Epidermal melanocyte (primary cell): ENCODE results near the gene CAMSAP2.

Experiments
- DNase-seq: peaks from one replicate; pipeline ENCODE4 v3.0.0; 2011; ENCODE audit warnings: low spot score; ENCODE audit not compliant: insufficient read length

Gene CAMSAP2

DNA sequence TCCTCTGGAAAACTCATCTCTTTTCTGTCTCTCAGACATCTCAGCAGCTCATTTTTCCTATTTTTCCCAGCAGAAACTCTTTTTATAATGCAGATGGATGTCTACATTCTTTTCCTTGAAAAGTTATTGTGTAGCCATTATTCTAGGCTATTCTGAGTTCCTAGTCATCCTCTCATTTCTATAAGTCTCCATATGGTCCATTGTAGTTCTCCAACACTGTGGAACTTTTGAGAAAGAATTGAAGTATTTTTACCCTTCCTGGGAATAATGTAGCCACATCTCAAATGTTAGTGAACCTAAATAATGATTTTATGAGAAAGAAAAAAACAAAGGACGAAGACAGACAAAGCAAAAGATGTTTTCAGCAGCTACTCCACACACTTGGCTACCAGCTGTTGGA, 107.7 kb downstream of the CAMSAP2 start:
- DNase-seq, result no peak

DNA sequence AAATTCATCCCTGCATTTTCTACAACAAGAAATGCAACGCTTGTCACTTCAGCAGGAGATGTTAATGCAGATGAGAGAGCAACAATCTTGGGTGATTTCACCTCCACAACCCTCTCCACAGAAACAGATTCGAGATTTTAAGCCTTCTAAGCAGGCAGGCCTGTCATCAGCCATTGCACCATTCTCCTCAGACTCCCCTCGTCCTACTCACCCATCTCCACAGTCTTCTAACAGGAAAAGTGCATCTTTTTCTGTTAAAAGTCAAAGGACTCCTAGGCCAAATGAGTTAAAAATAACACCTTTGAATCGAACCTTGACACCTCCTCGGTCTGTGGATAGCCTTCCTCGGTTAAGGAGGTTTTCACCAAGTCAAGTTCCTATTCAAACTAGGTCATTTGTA, 110.7 kb downstream of the CAMSAP2 start:
- no peak for DNase-seq

DNA sequence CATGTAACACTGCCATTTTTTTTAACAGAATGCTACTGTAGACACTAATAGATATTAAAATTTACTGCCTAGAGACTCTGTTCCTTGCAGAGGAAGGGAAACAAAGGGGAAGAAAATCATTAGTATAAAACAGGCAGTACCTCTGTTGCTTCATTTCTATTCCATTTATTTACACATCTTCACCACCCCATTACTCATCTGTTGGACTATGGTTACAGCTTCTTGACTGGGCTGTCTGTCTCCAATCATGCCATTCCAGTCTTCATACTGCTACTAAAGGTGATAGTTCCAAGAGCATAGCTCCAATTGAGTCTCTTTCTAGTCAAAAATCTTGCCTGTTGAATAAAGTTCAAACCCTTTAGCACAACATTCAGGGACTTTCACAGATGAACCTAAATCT, 111.9 kb downstream of the CAMSAP2 start:
- no peak for DNase-seq

DNA sequence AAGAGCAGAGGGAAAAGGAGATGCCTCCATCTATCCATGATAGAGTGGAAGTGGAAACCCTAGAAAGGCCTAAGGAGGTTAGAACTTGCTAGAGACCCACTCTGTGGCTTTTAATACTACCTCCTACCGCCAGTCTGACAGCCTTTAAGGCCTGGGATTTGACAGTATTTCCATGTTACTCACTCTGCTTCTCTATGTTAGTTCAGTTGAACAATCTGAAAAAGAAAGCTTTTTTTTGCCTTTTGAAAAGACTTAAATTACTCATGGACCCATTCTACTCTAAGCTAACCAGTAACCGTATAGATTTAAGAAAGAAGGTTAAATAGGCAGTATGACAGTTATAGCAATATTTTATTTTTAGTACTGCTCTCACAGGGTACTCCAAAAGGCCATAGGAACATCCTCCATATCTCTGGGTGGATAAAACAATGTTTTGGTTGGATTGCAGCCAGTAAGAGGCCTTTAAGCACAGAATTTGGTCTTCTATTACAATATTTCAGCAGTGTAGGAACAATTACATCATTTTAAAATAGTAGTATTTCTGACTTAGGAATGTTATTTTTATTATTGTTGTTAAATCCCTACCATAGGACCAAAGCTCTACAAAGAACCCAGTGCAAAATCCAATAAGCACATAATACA, 118.1 kb downstream of the CAMSAP2 start:
- DNase-seq, result no peak

DNA sequence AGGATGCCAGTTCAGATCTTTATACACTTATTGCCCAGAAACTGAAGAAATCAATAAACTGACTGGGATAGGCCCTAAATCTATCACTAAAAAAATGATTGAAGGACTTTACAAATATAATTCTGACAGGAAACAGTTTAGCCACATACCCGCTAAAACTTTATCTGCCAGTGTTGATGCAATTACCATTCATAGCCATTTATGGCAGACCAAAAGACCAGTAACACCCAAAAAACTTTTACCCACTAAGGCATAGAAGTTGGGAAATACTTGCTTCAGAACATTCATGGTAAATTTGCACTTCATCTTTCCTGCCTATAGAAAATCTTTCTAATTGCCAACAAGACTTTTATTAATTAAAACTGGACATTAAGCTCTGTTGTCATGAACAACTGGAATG, 119.1 kb downstream of the CAMSAP2 start:
- no peak for DNase-seq

DNA sequence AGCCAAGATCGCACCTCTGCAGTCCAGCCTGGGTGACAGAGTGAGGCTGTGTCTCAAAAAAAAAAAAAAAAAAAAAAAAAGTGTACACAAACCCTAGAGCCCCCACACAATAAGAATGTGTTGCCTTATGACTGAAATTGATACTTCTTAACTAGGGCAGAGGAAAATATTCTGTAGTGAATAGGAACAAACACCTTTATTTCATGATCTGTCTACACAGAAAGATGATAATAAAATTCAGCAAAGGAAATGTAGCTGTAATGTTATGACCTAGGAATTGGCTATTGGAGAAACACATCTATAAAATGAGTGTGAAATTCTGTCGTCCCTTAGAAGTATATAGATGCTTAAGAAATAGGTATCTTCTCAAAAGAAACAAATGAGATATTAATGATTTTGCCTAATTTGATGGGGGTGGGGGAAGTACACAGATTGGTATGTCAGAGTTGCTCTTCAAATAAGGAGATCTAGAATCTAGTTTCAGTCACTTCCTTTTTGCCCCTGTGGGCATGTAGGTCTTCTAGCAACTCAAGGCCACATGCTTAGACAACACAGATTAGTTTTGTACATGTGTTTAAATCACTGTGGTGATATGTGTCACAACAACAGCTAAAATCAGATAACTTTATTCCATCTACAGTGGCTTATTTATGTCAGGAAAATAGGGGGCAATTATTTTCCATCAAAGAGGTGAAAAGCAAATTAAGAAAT, 123.4 kb downstream of the CAMSAP2 start:
- DNase-seq, result no peak

DNA sequence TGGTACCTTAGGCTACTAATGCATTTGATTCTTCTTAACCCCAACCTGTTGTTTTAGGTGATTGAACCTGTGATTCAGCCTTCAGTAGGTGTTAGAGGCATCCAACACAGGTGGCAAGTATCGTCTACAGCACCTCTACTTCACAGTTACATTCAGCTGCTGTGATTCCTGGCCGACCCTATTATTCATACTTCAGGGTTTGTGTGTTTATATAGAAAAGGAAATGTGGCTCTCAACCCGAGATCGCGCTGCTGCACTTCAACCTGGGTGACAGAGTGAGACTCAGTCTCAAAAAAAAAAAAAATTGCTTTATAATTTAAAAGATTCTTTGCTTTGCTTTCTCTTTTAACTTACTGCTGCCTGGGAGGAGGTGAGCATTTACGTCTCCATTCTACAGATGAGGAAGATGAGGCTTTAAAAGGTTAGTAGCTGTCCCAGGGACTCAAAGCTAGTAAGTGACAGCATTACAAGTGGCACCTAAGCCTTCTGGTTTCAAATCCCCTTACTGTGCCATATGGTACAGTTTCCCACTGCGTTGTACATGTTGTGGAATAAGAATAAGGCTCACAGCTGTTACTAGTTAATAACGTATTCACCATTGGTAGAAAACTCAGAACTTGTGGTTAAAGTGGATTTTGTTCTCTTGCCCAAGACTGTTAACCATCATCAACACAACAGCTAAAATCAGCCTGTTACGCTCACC, 124.2 kb downstream of the CAMSAP2 start:
- no peak for DNase-seq

DNA sequence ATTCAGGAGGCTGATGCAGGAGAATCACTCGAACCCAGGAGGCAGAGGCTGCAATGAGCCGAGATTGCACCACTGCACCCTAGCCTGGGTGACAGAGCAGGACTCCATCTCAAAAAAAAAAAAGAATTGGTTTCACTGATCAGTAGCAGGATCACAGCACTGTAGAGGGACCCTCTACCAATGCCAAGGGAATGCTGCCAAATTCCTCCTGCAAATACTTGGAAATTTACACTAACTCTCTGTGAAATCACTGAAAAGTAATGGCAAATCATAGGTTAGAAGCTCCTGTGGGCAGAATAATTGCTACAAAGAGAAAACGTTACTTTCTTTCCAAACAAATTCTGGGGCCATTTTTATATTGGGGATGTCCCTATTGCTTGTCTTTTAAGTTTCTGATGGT, 127.4 kb downstream of the CAMSAP2 start:
- no peak for DNase-seq

DNA sequence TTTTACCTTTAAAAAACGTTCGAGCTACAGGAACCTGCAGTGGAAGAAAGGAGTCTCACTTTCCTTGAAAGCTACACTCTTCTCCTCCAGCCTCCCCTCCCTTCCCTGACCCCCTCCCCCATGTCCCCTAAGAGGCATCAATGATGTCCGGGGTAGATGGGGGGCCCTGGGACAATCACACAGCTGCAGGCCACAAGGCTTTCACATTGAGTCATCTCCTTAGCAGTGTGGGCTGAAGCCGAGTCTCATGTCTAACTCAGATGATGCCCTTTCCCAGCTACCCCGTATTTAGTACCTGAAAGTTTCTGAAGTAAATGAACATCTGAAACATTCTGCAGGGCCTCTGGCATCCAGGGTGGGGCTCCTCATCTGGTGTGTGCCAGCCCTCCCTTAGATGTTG, 127.8 kb downstream of the CAMSAP2 start:
- DNase-seq, result no peak

DNA sequence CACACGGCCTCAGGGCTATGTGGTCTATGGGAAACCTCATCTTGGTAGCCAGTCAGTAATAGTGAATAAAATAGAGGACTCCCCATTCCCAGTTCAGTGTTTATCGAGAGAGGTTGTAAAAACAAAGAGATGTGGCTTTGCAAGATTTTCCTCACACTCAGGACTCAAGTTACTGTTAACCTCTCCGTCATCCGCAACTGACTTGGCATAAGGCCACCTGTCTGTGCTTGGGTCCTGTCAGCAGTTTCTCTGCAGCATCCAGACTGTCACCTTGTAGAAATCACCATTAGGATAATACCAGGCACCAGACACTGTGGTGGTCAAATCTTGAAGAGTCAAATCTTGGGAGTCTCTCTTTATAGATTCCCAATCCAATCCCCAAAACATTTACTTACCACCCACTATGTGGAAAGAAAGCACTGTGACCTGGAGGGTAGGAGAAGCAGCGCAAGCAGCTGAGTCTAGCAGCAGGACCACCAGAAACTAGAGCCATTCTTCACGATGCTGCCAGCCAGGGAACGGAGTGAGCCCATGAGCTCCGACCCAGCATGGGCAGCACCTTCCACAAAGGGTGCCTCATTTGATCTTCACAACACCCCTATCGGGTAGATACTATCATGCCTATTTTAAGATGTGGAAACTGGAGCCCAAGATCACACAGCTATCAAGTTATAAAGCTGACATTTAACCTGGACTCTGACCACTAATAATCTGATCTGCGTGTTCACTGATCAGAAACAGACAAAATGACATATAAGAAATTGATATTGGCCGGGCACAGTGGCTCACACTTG, 128.5 kb downstream of the CAMSAP2 start:
- DNase-seq, result no peak

DNA sequence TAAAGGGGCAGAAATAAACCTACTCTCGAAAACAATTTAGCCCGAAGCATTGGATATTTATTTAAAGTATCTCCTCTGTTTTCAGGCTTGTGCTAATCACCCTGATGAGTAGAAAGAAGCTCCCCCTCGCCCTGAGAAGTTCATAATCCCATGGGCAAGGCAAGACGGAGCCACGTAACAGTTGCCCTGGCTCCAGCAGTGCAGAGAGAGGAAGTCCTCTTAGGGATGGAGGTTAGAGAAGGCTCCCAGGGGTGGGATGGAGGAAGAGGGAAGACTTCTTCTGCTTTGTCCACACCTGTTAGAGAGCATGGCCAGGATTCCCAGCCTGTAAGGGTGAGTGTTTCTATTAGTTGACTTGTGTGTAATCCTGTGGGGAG, 130.7 kb downstream of the CAMSAP2 start:
- no peak for DNase-seq

DNA sequence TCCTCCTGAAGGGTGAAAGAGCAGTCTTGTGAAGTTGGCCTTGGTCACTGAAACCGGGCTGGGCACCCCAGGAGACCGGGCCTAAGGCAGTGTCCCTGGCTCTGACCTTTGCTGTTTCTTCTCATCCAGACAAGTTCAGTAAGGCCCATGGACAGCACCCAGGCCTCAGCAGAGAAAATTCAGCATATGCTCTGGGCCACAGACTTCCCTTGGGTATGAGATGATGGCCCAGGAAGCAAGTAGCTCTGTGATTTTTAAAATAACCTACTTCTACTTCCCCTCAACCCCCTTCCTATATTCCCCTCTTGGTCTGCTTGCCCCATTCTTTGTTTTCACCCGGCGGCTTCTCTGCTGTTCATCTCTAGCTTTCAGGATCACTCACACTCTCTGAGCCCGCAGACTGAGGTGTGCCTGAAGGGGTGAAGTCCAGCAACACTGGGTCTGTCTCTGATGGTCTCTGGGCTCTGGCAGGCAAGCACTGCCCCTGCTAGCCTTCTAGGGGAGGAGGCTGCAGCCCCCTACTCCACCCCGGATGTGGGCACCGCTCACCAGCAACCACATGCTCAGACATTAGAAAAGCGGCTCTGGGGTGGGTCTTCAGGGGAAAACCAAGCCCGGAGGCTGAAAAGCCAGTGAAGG, 131.2 kb downstream of the CAMSAP2 start:
- no peak for DNase-seq

DNA sequence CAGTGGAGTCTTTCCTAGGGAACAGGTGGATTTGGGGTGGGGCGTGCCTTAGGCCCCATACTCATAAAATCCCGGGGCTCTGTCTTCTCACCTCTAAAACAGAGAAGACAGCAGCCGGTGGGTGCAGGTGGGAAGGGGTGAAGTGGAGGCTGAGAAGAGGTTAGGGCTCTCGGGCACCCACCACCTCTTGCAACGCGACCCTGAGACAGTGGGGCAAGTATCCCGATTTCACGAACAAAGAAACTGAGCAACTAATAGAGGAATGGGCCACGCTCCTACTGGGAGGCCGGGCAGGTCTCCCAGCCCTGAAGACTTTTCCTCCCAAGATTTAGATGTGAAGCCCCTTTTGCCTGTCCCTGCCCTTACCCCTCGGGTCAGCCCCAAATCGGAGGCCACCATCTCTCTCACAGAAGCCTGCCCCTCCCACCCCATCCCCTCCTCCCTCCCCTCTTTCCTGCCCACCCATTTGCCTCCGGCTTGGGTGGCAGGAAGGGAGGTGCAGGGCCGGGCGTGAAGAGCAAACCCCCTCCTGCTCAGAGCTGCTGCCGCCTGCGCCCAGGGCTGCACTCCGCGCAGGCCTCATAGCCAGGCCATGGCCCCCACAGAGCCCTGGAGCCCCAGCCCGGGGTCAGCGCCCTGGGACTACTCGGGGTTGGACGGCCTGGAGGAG, 133.9 kb downstream of the CAMSAP2 start, which contains the start of gene GPR25:
Gene GPR25 (plus strand): TSS at position 536 of the 670 bp plus-strand sequence. CDS start 57 bp downstream, at position 593.
- no peak for DNase-seq

DNA sequence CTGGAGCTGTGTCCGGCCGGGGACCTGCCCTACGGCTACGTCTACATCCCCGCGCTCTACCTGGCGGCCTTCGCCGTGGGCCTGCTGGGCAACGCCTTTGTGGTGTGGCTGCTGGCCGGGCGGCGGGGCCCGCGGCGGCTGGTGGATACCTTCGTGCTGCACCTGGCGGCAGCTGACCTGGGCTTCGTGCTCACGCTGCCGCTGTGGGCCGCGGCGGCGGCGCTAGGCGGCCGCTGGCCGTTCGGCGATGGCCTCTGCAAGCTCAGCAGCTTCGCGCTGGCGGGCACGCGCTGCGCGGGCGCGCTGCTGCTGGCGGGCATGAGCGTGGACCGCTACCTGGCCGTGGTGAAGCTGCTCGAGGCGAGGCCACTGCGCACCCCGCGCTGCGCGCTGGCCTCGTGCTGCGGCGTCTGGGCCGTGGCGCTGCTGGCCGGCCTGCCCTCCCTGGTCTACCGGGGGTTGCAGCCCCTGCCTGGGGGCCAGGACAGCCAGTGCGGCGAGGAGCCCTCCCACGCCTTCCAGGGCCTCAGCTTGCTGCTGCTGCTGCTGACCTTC, 134.5 kb downstream of the CAMSAP2 start:
- DNase-seq, result no peak

DNA sequence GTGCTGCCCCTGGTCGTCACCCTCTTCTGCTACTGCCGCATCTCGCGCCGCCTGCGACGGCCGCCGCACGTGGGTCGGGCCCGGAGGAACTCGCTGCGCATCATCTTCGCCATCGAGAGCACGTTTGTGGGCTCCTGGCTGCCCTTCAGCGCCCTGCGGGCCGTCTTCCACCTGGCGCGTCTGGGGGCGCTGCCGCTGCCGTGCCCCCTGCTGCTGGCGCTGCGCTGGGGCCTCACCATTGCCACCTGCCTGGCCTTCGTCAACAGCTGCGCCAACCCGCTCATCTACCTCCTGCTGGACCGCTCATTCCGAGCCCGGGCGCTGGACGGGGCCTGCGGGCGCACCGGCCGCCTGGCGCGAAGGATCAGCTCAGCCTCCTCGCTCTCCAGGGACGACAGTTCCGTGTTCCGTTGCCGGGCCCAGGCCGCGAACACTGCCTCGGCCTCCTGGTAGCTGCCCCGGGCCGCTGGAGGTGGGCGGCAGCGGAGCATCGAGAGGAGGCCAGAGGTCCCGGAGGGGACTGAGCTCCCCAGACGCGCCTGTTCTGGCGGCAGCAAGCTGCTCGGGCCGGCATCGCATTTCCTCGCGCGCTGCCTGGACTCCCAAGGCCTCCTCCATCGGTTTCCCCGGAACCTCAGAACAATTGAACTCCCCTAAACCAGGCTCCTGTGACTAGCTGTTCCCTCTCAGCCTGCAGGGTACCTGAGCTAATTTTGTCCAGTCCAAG, 135.1 kb downstream of the CAMSAP2 start:
- DNase-seq, result no peak

DNA sequence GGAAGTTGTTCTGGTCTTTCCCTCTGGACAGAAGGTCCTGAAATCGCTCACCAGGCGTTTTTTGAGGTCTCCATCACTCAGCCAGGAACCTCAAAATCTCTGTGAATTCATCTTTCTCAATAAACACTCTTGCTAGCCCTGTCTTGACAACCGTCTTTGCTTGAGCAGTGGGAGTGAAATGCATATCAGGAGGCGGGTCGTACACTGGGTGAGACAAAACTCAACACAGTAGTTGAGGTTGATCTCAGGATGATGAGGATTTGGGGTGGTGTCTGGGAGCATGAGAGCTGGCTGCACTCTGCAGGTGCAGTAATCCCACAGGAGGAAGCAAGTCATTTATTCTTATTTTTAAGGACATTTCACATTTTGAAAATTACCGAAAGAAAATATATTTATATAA, 136.0 kb downstream of the CAMSAP2 start:
- DNase-seq, result no peak

DNA sequence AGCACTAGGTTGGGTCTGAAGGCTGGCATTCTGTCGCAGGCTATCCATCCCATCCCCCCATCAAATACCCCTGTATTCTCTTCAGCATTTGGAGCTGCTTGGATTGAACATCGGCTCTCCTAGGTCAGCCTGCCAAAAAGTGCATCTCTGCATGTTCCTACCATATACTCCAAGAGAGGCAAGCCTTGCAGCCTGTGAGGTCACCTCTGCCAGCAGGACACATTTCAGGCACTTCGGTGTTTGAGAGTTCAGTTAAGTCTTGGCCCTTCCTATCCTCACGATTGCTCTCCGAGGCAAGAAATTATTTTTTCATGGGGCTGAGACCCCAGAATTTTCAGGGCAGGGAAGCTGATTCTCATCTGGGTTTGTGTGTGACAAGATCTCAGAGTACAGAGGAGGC, 136.7 kb downstream of the CAMSAP2 start:
- no peak for DNase-seq

DNA sequence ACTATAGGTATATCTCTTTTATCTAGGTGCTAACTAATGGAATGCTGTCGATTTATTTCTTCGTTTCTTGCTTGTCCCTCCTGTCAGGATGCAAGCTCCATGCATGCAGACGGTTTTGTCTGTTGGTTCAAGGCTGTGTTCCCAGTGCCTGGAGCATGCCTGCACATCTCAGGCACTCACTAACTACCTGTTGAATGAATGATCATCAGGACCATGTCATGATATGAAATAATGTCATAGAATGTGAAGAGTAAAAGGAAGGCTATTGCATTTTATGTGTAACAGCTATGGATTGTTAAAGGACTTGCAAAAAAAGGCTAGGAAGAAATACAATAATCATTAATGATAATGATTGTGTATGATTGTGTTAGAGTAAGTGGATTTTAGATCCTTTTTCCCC, 138.3 kb downstream of the CAMSAP2 start:
- DNase-seq, result no peak

DNA sequence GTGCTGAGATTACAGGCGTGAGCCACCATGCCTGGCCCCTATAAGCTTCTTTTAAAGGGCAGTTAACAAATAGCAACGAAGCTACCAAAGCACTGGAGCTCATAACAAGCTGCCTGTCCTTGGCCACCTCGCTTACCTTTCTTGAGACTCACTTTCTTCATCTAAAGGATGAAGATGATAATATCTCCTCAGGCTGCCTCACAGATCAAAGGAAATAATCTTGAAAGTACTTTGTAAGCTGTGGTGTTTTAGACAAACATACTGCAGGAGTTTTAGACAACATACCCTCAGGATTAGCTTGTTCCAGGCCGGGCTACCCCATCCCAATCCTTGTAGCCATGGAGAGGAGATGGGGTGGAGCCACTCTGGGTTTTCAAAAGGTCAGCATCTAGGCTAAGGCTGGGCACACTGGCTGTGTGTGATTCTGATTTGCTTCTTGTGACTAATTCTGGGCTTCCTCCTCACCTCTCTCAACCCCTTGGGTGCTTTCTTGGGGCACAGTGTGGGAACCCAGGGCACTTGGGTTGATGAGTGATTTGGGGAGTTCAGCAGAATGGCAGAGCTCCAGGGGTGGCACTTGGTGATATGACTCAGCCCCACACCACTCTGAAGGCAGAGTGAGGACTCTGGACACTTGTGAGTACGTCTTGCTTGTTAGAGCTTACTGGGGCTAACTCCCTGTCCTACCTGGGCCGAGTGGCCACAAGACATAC, 139.3 kb downstream of the CAMSAP2 start:
- no peak for DNase-seq
